Measurements from ENCODE around the gene NXPE4. TPM values are rescaled to one million over a fixed set of nuclear protein-coding genes. Genes with fewer than 3 reads are reported as not detected.
"Not testable (repeated sequence)": the region's sequence is repeated elsewhere in the genome, so short reads cannot be mapped to it uniquely, and the experiment has no call there.

The NXPE4 gene
- total RNA-seq, 1 donor = not detected

GRCh38 chr11:114609429-114609828, 13.8 kb upstream of the NXPE4 start:
- no peak for TF ChIP-seq CTCF (IDR thresholded peaks at IDR 0.05; ENCODE audit: insufficient read depth, low read length)
- no peak for DNase-seq (ENCODE audit: low read depth)

GRCh38 chr11:114608605-114609004, 13.0 kb upstream of the NXPE4 start:
- not testable (repeated sequence) for H3K4me3 ChIP-seq (ENCODE audit: low read depth, low read length); DNase-seq (ENCODE audit: low read depth)

More at GRCh38 chr11:114609429-114609828, 13.8 kb upstream of the NXPE4 start:
- H3K4me3 ChIP-seq (ENCODE audit: low read depth, low read length) = no peak overlapping the region

- no peak for TF ChIP-seq CTCF (IDR thresholded peaks at IDR 0.05; ENCODE audit: insufficient read depth, low read length)
- no peak overlapping the region for H3K4me3 ChIP-seq (ENCODE audit: low read depth, low read length)
- DNase-seq (ENCODE audit: low read depth) = no peak
Observed at GRCh38 chr11:114607753-114608459, 12.3 kb upstream of the NXPE4 start.

GRCh38 chr11:114606802-114607075, 11.2 kb upstream of the NXPE4 start:
- H3K4me3 ChIP-seq (ENCODE audit: low read depth, low read length); DNase-seq (ENCODE audit: low read depth): not testable (repeated sequence)

- TF ChIP-seq CTCF (IDR thresholded peaks at IDR 0.05; ENCODE audit: insufficient read depth, low read length) = no peak
- no peak overlapping the region for H3K4me3 ChIP-seq (ENCODE audit: low read depth, low read length)
- peak; percentile 22 for DNase-seq (ENCODE audit: low read depth)
Observed at GRCh38 chr11:114606003-114606801, 10.6 kb upstream of the NXPE4 start.

- no peak for DNase-seq (ENCODE audit: low read depth)
- H3K4me3 ChIP-seq (ENCODE audit: low read depth, low read length) = no peak overlapping the region
- TF ChIP-seq CTCF (IDR thresholded peaks at IDR 0.05; ENCODE audit: insufficient read depth, low read length) = no peak
Observed at GRCh38 chr11:114605370-114605769, 9.8 kb upstream of the NXPE4 start.

GRCh38 chr11:114604886-114605285, 9.3 kb upstream of the NXPE4 start:
- no peak for TF ChIP-seq CTCF (IDR thresholded peaks at IDR 0.05; ENCODE audit: insufficient read depth, low read length)
- DNase-seq (ENCODE audit: low read depth) = no peak
- H3K4me3 ChIP-seq (ENCODE audit: low read depth, low read length) = no peak overlapping the region
